NCI-H146 treated with DMSO at 0.1 percent for 48 hours (cell line): Measurements from ENCODE around the gene KDM5A.

ENCODE experiments used
- DNase-seq: peaks from one replicate; lab custom pipeline; 2025; ENCODE audit not compliant: unreplicated experiment; lab: John Stamatoyannopoulos, UW

Gene KDM5A

GRCh38 chr12:275812-276211 lies 113.3 kb downstream of the KDM5A start:
- DNase-seq: no peak

DNA sequence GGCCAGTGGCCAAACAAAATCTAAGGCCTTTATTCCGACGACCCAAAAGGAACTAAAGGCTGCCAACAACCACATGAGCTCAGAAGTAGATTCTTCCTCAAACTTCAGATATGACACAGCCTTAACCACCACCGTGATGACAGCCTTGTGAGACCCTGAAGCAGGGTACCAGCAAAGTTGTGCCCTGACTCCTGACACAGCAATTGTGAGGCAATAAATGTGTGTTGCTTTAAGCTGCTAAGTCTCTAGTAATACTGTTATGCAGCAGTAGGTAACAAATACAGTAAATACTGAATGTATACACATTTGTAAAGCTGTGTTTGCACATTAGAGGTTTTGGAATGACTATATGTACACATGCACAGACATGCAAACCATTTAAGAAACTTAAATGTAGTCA lies 115.7 kb downstream of the KDM5A start:
- no peak for DNase-seq

GRCh38 chr12:272942-273341 lies 116.2 kb downstream of the KDM5A start:
- no peak for DNase-seq

DNA sequence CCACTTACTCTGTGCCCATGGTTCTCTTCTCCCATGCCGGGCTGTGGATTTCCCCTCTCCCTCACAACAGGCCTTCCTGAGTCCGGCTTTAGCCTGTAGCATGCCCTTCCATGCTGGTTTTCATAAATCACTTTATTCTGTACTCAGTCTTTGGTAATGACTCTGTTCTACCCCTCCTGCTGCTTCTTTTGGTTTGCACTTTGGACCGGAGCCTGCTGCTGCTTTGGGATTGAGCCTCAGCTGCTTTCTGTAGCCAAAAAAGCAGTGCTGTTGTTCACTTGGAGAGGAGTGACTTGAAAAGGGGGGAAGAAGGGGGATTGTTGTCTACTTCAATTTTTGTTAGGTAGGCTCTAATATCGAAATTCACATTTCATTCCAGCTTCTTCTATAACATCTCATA lies 118.0 kb downstream of the KDM5A start:
- DNase-seq: no peak

DNA sequence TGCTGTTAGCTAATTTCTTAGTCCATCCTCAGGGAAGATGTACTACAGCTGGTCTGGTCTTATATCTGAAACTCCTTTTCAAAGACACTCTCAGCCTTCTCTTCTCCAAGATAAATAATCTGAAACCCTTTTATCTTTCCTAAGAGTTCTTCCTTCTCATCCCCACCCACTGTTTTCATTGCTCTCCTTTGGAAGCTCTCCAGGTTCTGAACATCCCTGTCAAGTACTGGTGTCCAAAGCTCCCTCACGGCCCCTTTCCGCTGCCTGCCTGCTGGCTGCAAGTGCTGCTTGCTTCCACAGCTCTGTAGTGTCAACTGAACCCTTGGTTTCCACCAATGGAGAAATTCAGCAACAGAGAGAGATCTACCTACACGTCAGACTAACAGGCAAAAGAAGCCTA lies 119.9 kb downstream of the KDM5A start:
- no peak for DNase-seq

GRCh38 chr12:268483-268840 lies 120.7 kb downstream of the KDM5A start:
- no peak for DNase-seq

DNA sequence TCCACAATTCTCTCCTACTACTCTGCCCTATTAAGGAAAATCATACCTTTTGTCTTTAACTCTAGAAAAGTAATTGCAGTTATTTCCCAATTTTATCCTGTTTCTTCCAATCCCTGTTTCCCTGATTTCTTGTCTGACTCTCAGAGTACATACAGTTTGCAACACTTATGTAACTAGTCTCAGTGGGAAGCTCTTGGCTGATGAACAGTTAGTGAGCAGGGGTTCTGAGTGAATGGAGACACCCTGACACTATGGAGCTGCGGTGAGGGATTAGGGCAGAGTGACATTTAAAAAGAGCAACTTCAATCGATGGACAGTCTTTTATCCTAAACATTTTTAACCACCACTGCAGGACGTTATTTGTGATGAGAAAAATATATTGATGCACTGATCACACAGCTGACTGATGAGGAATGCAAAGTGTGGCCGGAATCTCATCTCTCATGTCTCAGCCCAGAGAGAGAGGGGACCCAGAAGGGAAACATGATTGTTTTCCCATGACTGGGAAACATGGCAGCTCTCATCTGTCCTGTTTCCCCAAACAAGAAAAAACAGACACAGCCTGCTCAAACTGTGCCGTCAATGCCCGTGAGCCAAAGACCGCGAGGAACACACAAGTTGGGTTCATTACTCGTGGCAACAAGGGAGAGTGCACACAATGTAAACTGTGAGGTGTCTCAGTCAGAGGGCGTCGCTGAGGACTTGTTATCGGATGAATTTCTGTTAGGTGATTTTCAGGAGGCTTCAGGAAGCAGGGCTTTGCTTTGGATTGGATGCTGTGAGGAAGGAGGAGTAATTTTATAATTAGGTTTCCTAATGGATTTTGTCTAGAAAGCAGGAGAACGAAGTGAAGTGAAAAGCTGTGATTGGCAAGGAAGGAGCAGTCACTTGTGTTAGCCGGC lies 121.3 kb downstream of the KDM5A start:
- DNase-seq: no peak

DNA sequence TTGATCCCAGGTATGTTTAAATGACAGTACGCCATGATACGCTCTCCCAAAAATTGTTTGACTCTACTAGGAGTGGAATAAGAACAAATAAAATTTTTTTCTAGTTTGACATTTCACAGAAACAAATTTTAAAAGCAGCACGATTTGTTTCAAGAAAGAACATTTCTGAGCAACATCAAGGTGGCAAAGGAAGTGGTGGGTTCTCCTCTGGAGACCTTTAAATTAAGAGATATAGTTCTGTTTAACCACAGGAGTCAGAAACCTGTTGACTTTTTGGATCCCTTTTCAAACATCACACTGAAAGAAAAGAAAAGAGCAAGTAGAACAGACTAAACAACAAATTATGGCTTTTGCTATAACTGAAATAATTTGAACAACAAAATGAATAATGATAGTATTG lies 124.0 kb downstream of the KDM5A start:
- no peak for DNase-seq

GRCh38 chr12:264269-264668 lies 124.9 kb downstream of the KDM5A start:
- no peak for DNase-seq

DNA sequence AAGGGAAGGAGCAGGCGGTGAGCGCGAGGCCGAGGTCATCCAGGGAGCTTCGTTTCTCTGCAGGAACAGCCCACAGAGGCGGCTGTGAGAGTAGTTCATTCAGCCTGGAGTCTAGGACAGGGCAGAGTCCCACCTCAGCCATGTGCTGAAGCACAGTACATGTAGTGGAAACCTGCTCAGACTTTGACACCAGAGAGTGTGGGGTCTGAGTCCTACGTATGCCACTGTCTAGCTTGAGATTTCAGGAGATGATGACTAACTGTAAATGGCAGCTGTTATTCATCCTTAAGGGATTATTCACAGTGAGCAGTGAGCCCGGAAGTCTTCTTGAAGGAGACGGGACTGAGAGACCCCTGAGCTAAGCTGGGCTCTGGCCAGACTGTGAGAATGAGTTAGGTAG lies 125.5 kb downstream of the KDM5A start:
- DNase-seq: no peak

DNA sequence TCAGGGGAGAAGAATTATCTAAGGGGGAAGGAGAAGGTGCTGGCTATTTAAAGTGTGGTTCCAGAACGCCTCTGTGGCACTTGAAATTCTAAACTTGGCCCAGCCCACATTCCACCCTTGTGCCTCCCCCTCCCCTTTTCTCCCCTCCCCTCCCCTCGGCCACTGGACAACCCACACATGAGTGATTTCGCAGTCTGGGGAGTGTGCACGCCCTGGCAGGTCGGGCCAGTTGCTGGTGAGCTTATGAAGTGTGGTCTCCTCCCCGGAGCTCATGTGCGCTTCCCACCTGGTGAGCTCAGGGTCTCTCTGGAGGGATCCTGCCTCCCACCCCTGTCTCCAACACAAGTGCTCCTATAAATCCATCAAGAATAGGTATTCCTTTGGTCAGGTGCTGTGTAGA lies 126.3 kb downstream of the KDM5A start, which contains the start of gene SLC6A13:
Gene SLC6A13, minus strand, starts transcription at position 20 of the 400 bp plus-strand sequence. CDS start 2,784 bp downstream, outside the sequence.
- DNase-seq: no peak

- no peak for DNase-seq
Measured at GRCh38 chr12:262113-262512, 127.0 kb downstream of the KDM5A start.

DNA sequence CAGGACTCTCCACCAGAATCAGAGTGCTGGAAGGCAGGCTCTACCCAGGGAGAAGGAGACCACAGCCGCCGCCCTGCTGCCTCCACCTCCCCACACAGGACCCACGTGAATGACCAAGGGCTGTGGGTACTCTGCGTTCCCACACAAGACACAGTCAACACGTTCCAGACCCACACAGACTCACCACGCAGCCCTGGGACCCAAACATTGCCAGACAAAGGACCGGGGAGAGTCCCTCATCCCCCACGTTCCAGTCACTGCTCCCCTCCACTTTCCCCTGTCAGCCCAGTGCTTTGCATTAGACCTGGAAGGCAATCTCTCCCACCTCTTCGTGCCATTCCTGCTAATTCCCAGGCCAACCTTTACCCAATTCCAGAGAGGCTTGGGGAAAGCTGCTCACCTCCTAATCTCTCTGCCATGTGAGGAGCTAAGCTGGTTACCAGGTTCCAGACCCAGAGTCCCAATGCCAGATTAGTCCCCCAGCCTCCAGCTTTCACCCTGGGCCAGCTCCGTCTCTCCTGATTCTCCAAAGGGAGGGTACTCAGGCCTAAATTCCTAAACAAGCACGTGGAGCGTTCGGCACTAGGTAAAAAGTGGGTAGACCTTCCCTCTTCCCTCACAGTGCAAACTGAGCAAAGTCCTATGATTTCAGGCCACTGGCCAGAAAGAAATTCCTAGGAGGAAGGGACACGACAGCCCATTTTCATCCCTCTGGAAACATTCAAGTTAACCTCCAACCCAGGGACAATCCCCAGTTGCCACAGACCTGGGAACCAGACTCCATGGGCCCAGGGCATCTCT lies 131.4 kb downstream of the KDM5A start:
- no peak for DNase-seq

GRCh38 chr12:256958-257357 lies 132.2 kb downstream of the KDM5A start:
- no peak for DNase-seq

DNA sequence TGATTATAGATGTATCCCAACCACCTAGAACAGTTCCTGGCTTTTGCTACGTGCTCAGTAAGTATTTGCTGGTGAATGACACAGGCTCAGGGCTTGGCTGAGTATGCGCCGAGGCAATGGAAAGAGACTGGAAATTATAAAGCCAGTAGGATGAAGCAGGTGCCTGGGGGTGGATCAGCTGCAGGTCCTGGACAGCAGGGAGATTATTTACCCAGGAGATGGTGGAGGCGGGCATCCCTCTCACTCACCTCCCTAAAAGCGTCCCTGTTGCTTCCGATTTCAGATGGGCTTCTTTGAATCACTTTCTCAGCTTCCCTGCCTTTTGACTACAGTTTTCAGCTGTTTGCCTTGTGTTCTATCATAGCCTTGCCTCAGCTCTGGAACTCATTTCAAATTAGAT lies 132.9 kb downstream of the KDM5A start:
- no peak for DNase-seq

DNA sequence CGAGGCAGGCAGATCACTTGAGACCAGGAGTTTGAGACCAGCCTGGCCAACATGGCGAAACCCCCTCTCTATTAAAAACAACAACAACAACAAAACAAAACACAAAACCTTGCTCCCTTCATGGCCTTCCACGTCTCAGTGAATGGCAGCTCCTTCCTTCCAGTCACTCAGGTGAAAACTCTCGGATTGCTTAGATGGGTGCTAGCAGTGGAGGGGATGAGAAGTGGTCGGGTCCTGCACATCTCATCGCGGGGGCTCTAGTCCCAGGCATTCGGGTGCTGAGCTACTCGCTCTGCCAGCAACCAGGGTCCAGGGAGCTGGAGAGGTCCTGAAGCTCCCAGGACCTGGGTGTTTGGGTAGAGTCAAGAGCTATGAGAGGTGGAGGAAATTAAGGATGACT lies 134.2 kb downstream of the KDM5A start:
- DNase-seq: no peak

DNA sequence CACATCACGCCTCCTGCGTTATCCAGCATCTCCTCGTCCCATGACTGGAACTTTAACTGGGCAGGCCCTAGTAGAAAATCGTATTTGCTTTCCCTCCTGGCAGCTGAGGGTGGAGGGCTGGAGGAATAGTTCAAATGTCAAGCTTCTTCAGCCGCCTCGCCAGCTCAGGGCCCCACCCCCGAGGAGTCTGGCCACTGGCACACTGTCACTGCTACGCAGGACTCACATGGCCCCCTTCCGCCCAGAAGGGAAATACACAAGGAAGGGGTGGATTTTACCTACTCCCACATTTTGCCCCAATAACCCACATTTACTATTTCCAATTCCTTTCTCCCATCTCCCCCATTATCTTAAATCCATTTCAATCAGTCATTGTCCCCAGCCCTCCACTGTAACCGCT lies 135.1 kb downstream of the KDM5A start:
- DNase-seq: no peak

DNA sequence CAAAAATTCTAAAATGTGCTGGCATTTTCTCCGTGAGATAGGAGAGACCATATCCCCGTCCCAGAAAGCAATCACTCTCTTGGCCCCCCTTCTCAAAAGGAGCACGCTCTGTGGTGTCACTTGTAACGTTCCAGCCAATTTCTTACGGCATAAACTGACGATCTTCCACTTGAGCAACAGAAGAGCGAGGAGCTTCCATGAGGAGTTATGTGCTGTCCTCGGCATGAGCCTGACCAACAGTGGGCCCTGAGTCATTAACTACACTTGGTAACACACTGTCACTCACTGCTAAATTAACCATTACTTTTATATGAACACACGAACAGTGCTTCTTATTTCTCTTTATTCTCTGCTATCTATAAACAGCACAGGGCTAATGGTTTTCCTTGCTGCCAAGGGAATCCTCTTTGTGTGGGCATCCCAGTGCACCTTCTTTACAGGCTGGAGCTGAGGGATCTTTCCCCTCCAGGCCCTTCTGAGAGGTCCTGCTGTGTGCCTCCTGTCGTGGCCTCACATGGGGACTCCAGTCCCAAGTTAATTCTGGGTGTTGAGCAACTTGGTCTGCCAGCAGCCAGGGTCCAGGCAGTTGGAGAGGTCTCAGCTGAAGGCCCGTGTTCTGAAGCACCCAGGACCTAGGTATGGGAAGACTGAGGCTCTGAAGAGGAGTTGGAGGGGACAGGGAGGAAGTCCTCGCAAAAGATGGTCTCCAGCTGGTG lies 135.8 kb downstream of the KDM5A start:
- no peak for DNase-seq

DNA sequence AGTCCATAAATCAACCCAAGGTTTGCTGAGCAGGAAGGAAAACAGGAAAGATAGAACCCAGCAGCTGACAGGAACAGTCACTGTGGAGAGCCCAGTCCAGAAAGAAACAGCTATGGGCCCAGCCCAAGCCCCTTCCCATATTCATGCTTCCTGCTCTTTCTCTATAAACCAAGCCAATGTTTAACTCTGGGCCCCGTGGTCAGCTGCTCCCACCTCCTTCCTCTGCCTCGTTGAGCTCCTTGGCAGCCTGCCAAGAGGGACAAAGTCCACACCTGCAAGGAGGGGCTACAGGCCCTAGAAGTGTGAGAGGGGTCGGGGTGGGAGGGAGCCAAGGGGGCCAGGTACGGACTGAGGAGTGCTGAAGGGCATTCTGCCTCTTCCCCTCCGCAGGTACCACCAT lies 136.5 kb downstream of the KDM5A start:
- DNase-seq: peak; percentile 15

GRCh38 chr12:247271-247670 lies 141.8 kb downstream of the KDM5A start:
- no peak for DNase-seq

DNA sequence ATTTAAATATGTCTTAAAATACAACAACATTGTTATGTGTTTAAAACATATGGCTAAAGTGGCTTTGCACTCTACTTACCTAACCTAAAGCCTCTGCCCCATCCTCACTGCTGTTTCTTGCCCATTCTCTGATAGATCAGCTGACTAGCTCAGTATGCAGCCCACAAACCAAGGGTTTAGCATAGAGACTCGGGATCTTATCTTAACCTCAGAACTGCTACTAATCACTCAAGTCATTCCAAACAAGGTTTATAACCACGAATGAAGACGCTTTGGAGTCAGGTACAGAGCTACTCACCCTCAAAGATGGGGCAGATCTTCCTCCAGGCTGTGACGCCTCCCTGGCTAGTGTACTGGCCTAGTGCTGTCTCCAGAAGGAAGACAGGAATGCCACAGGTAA lies 145.7 kb downstream of the KDM5A start:
- no peak for DNase-seq

DNA sequence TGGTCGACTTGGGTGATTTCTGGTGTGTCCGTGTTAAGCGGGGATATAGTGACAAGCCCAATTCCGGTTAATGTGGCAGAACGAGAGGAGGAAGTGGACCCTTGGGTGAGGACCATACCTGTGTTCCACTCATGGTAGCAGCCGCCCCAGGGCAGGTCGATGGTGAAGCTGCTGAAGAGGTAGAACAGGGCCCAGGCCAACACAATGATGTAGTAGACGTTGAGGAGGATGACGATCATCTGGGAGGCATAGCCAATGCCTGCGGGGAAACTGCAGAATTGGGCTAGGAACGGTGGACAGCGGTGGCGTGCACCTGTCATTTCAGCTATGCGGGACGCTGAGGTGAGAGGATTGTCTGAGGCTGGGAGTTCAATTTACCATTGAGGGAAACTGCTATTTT lies 146.6 kb downstream of the KDM5A start:
- DNase-seq: no peak
